Heart left ventricle (tissue), 13 donors: ENCODE results near the gene YJEFN3.

Source experiments
- POLR2A ChIP-seq, 2 donors: fragments of 450-650 bp; IDR thresholded peaks; one replicate each; pipeline ENCODE4 v1.6.1; 2017; ENCODE audit warnings: antibody characterized with exemption in 2 of 2, mild to moderate bottlenecking in 2 of 2, moderate library complexity in 2 of 2
- TF ChIP-seq, protein P1 (sequence below), 12 donors: fragments of 200-600 bp; sonication (generic) in 4 of 12; IDR thresholded peaks; one replicate each; pipeline versions ENCODE4 v1.5.0 to v1.8.0; 2018 to 2022; ENCODE audit warnings: antibody characterized with exemption in 12 of 12, mild to moderate bottlenecking in 5 of 12
- donor health status: ischemic (EF 13 %, LVEDD 7.1; RV severe dilation, severe dysfunction).
- donor health status: DM: no; HTN: yes; CAD: no.
- donor health status: DM: no; HTN: no; CAD: no.
- donor health status: ischemic (EF 25% LVEDD 6.9; RV normal size, moderate dysfunction).
- donor health status: ischemic (EF 25% LVEDD 5.7; RV mildly dilated, moderate dysfunction).
- donor health status: ischemic (EF 35%, LVEDD 5.7; RV mildly dilated, moderate dysfunction).
- donor health status: nonischemic (EF 11% LVEDD 7.7; RV severe dilation, severe dysfunction).
- donor health status: DM: yes; HTN: yes; CAD: no.
- donor health status: PGD.
- donor health status: ischemic (EF 29% LVEDD 5.4; RV normal size, mild dysfunction).
- donor health status: nonischemic (EF 23%, LVEDD 6.1; RV moderate dilation, normal function).

DNA sequence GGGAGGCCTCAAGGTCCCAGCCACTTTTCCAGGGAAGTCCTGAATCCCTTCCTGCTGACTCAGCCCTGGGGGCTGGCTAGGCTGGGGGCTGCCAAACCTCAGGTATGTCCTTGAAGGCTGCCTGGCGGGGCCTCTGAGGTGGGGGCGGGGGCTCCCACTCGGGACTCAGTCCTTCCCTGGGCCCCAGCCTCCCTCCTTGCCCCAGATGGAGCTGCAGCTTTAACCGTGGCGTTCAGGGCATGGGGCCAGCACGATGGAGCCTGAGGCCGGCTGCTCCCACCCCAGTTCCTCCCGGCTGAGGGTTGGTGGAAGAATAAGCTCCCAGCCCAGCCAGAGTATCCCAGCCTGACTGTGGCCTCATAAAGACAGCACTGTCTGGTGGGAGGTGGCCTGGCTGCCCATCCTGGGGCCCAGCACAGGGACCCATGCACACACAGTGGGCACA is 21.8 kb downstream of the YJEFN3 start:
- TF ChIP-seq POLR2A (IDR thresholded peaks at IDR 0.05): no peak
- TF ChIP-seq, protein P1, sequence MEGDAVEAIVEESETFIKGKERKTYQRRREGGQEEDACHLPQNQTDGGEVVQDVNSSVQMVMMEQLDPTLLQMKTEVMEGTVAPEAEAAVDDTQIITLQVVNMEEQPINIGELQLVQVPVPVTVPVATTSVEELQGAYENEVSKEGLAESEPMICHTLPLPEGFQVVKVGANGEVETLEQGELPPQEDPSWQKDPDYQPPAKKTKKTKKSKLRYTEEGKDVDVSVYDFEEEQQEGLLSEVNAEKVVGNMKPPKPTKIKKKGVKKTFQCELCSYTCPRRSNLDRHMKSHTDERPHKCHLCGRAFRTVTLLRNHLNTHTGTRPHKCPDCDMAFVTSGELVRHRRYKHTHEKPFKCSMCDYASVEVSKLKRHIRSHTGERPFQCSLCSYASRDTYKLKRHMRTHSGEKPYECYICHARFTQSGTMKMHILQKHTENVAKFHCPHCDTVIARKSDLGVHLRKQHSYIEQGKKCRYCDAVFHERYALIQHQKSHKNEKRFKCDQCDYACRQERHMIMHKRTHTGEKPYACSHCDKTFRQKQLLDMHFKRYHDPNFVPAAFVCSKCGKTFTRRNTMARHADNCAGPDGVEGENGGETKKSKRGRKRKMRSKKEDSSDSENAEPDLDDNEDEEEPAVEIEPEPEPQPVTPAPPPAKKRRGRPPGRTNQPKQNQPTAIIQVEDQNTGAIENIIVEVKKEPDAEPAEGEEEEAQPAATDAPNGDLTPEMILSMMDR (IDR thresholded peaks at IDR 0.05): no peak
